Measurements from ENCODE around the gene CCDC63. TPM values are rescaled to one million over a fixed set of nuclear protein-coding genes. Genes with fewer than 3 reads are reported as not detected.

Gene CCDC63
- not detected for total RNA-seq

DNA sequence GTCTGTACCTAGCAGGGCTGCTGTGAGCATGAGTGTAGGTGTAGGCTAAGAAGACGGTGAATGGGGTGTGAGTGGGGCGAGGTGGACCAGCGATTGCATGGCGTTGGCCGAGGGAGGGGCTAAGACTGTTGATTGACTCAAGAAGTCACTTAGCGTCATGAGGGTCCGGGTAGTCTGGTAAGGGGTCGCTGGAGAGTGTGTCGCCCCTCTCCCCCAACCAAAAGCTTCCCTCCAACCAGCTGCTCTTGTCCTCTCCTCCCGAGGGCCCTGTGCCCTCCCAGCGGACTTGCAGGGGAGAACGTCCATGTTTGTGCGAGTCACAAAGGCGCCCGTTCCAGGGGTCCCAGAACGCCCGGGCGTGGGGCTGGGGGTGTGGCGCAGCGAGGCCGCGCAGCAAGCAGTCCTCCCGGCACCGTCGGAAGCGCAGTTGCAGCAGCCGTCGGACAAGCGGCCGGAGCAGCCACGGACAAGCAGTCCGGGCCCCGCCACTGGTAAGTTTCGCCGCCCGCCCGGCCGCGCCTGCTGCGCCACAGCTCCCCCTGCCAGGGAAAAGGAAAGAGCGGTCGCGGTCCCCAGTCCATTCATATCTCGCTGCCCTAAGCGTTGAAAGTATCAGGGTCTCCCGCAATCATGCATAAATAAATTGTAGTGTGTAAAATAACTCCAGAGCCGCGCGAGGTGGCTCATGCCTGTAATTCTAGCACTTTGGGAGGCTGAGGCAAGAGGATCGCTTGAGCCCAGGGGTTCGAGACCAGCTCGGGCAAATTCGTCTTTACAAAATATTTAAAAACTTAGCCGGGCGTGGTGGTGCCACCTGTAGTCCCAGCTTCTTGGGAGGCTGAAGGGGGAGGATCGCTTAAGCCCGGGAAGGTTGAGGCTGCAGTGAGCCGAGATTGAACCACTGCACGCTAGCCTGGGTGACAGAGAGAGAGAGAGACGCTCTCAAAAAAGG lies at the start of gene CCDC63:
Gene CCDC63 (plus strand): TSS at position 373 of the 952 bp plus-strand sequence. CDS start 5,968 bp downstream, outside the sequence.
- H3K4me1 ChIP-seq = no peaks in the 10 kb centered on the region
- no peak within 1 kb of the TSS for H3K27ac ChIP-seq
- no peaks in the 10 kb centered on the region for H3K36me3 ChIP-seq
- DNase-seq = peak; percentile 17 to 44
- no peaks in the 10 kb centered on the region for H3K9me3 ChIP-seq
- intact Hi-C loops (cut with DNase I; ENCODE audit: low total_unique reads) = no loop called here
- H3K4me3 ChIP-seq = peak within 1 kb of the TSS in 1 of 2 donors; percentile 27
- no peaks in the 10 kb centered on the region for H3K27me3 ChIP-seq
- TF ChIP-seq, protein P1, sequence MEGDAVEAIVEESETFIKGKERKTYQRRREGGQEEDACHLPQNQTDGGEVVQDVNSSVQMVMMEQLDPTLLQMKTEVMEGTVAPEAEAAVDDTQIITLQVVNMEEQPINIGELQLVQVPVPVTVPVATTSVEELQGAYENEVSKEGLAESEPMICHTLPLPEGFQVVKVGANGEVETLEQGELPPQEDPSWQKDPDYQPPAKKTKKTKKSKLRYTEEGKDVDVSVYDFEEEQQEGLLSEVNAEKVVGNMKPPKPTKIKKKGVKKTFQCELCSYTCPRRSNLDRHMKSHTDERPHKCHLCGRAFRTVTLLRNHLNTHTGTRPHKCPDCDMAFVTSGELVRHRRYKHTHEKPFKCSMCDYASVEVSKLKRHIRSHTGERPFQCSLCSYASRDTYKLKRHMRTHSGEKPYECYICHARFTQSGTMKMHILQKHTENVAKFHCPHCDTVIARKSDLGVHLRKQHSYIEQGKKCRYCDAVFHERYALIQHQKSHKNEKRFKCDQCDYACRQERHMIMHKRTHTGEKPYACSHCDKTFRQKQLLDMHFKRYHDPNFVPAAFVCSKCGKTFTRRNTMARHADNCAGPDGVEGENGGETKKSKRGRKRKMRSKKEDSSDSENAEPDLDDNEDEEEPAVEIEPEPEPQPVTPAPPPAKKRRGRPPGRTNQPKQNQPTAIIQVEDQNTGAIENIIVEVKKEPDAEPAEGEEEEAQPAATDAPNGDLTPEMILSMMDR (IDR thresholded peaks at IDR 0.05) = peak; percentile 20 to 37 (median 32)
- TF ChIP-seq POLR2A (IDR thresholded peaks at IDR 0.05) = no peak

DNA sequence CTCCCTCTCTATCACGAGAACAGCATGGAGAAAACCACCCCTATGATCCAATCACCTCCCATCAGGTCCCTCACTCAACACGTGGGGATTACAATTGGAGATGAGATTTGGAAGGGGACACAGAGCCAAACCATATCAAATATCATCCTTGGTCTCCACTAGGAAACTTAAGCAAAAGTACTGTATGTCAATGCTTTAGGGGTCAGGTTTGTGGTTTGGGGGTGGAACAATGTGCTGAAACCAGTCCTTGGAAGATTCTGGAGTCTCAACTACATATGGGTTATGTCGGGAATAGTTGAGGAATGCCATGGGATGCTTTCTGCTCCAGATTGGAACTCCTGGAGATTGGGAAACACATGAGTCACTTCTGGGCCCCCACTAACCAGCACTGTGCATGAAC lies 48.3 kb upstream of the CCDC63 start:
- no peak overlapping the region for H3K4me3 ChIP-seq
- DNase-seq = no peak
- intact Hi-C loops (cut with DNase I; ENCODE audit: low total_unique reads) = no loop called here
- H3K4me1 ChIP-seq = no peaks in the 10 kb centered on the region
- no peak overlapping the region for H3K27ac ChIP-seq
- H3K27me3 ChIP-seq = no peaks in the 10 kb centered on the region
- TF ChIP-seq, protein P1 (IDR thresholded peaks at IDR 0.05) = no peak
- no peaks in the 10 kb centered on the region for H3K36me3 ChIP-seq
- peaks cover 0 to 3% of the 10 kb centered on the region in 2 donors for H3K9me3 ChIP-seq

DNA sequence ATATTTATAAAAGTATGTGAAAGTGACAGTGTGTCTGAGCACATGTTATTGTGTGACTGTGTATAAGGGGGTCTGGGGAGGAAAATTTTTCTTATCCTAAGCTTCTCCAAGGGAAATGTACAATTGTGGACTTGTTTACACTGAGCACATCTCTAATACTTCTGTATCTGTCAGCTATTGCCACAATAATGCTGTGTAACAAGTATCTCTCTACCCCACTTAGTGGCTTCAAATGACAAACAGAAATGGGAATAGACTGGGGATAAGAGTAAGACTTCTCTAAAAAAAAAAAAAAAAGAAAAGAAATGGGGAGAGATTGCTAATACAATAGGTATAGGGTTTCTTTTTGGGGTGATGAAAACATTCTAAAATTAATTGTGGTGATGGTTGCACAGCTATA lies 44.3 kb upstream of the CCDC63 start:
- H3K9me3 ChIP-seq = peaks cover 0 to 3% of the 10 kb centered on the region in 2 donors
- DNase-seq = no peak
- no peak overlapping the region for H3K4me3 ChIP-seq
- H3K4me1 ChIP-seq = no peaks in the 10 kb centered on the region
- H3K27ac ChIP-seq = no peak overlapping the region
- intact Hi-C loops (cut with DNase I; ENCODE audit: low total_unique reads) = no loop called here
- H3K36me3 ChIP-seq = no peaks in the 10 kb centered on the region
- H3K27me3 ChIP-seq = no peaks in the 10 kb centered on the region
- no peak for TF ChIP-seq POLR2A (IDR thresholded peaks at IDR 0.05)
- TF ChIP-seq, protein P1 (IDR thresholded peaks at IDR 0.05) = no peak

DNA sequence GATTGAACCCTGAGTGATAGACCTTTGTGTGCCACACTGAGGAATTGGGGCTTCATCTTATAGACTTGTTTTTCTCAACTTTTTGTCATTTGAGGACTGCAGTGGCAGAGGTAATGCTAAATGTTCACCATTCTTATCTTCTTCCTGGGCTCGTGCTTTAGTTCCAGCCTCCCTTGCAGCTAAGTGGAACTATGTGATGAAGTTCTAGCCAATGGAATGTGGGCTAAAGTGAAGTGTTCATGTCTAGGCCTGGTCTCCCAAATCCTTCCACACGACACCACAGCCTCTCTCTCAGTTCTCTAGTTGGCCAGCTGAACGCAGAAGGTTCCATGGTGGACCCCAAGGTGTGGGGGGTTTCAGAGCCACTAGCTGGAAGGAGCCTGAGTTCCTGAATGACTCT lies 42.4 kb upstream of the CCDC63 start:
- no peak for TF ChIP-seq POLR2A (IDR thresholded peaks at IDR 0.05)
- TF ChIP-seq, protein P1 (IDR thresholded peaks at IDR 0.05) = no peak
- H3K27ac ChIP-seq = no peak overlapping the region
- intact Hi-C loops (cut with DNase I; ENCODE audit: low total_unique reads) = no loop called here
- DNase-seq = no peak
- H3K4me3 ChIP-seq = no peak overlapping the region
- peaks cover 0 to 3% of the 10 kb centered on the region in 2 donors for H3K9me3 ChIP-seq
- H3K4me1 ChIP-seq = no peaks in the 10 kb centered on the region
- H3K36me3 ChIP-seq = no peaks in the 10 kb centered on the region
- no peaks in the 10 kb centered on the region for H3K27me3 ChIP-seq

DNA sequence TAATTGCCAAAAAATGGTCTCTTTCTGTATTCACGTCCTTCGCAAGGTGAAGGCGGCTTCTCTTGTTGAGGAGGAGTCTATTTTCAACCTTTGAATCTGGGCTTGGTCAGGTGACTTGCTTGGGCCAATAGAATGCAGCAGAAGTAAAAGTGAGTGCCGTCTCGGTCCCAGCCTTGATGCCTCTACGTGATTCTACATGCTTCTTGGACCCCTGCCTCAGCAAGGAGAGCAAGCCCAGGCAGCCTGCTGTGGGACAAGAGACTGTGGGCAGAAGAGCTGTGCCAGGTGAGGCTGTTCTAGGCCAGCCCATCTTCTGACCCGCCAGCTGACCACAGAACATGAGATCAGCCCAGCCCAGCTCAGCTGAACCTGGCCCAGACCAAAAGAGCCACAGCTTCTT lies 39.1 kb upstream of the CCDC63 start:
- Histone ChIP-seq H3K27ac (no peak overlapping the region), H3K4me3 (no peak overlapping the region), H3K27me3 (no peaks in the 10 kb centered on the region), H3K9me3 (no peaks in the 10 kb centered on the region), H3K36me3 (no peaks in the 10 kb centered on the region), H3K4me1 (no peaks in the 10 kb centered on the region)
- TF ChIP-seq, protein P1 (IDR thresholded peaks at IDR 0.05) = no peak
- no peak for TF ChIP-seq POLR2A (IDR thresholded peaks at IDR 0.05)
- no peak for DNase-seq
- intact Hi-C loops (cut with DNase I; ENCODE audit: low total_unique reads) = no loop called here
